HEK293T (cell line): ENCODE results near the gene COQ10B.
A peak's percentile ranks its signal among the peaks of the same experiment; 100 is the strongest.

Experiments
- BHLHE40 ChIP-seq: fragments of 450-650 bp; IDR thresholded peaks from 2 replicates; pipeline ENCODE4 v1.6.1; 2016; ENCODE audit warnings: mild to moderate bottlenecking, moderate library complexity, borderline replicate concordance
- CTBP1 ChIP-seq: fragments of 450-650 bp; IDR thresholded peaks from 2 replicates; pipeline ENCODE4 v1.6.1; 2016; ENCODE audit warnings: borderline replicate concordance
- ELF4 ChIP-seq: fragments of 450-650 bp; IDR thresholded peaks from 2 replicates; pipeline ENCODE4 v1.6.1; 2017; ENCODE audit warnings: antibody characterized with exemption
- FOXA1 ChIP-seq: fragments of 450-650 bp; IDR thresholded peaks from 2 replicates; pipeline ENCODE4 v1.6.1; 2016; ENCODE audit warnings: mild to moderate bottlenecking
- FOXK2 ChIP-seq: fragments of 450-650 bp; IDR thresholded peaks from 2 replicates; pipeline ENCODE4 v1.6.1; 2016; ENCODE audit warnings: mild to moderate bottlenecking
- FOXM1 ChIP-seq: fragments of 450-650 bp; IDR thresholded peaks from 2 replicates; pipeline ENCODE4 v1.6.1; 2017; ENCODE audit warnings: mild to moderate bottlenecking, borderline replicate concordance
- HDGF ChIP-seq: fragments of 450-650 bp; IDR thresholded peaks from 2 replicates; pipeline ENCODE4 v1.6.1; 2017; ENCODE audit warnings: antibody characterized with exemption, borderline replicate concordance
- LEF1 ChIP-seq: fragments of 450-650 bp; IDR thresholded peaks from 2 replicates; pipeline ENCODE4 v1.6.1; 2017; ENCODE audit warnings: mild to moderate bottlenecking, borderline replicate concordance
- NFRKB ChIP-seq: fragments of 450-650 bp; IDR thresholded peaks from 2 replicates; pipeline ENCODE4 v1.6.1; 2016; ENCODE audit warnings: mild to moderate bottlenecking, moderate library complexity
- SP1 ChIP-seq: fragments of 450-650 bp; IDR thresholded peaks from 2 replicates; pipeline ENCODE4 v1.6.1; 2017
- SUZ12 ChIP-seq: fragments of 450-650 bp; IDR thresholded peaks from 2 replicates; pipeline ENCODE4 v1.6.1; 2016; ENCODE audit warnings: mild to moderate bottlenecking
- TARDBP ChIP-seq: fragments of 450-650 bp; IDR thresholded peaks from 2 replicates; pipeline ENCODE4 v1.6.1; 2016
- ZNF384 ChIP-seq: fragments of 450-650 bp; IDR thresholded peaks from 2 replicates; pipeline ENCODE4 v1.6.1; 2016
- TF ChIP-seq, protein P1 (sequence below): fragments of 450-650 bp; IDR thresholded peaks from 2 replicates; pipeline ENCODE4 v1.6.1; 2016

DNA sequence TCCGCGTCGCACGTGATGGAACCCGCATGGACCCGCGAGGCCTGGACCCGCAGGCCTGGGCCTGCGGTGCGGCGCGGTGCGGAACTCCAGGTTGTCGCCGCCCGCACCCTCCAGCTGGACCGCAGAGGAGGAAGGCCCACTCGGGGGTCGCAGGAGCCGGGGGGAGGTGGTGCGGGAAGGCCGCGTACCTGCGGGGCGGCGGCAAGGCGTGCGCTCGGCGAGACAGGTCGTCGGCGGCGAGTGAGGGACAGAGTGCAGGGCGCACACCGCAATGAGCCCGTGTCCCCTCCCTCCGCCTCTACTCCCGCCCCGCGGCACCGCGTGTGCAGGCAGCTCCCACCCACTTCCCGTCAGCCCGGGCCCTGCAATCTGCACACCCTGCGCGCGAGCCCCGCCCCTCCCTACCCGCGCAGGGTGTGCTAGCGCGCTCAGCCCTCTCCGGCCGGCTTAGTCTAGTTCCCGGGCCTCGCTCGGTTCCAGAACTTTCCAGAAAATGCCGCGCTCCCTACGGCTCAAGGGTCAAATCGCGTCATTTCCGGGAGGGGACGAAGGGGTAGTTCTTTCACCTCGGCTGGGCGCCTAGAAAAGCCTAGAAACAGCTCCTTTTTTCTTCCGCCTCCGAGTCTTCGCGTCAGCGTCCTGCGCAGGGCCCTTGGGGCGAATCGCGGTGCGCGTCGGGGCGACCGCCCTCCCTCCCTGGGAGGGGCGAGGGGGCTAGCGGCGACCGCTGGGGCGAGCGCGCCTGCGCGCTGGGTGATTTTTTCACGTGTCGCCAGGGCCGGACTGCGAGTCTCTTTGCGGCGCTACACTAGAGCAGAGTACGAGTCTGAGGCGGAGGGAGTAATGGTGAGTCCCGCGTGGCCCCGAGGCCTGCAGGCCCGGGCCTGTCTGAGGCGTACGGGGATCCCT, 46.5 kb downstream of the COQ10B start, which contains the start of the genes HSPD1 and HSPE1:
- TF ChIP-seq FOXA1 (no peak), LEF1 (peak; percentile 73; the same call in 1 of the 2 replicates), FOXK2 (no peak), TARDBP (peak; percentile 97), BHLHE40 (no peak), SUZ12 (no peak), ZNF384 (no peak), CTBP1 (peak; percentile 79; the same call in 1 of the 2 replicates), FOXM1 (0 out of 2 replicates have a peak, but pooled peaks have one; percentile 1), HDGF (0 out of 2 replicates have a peak, but pooled peaks have one; percentile 65), SP1 (peak; percentile 91), NFRKB (no peak), ELF4 (peak; percentile 77)
- TF ChIP-seq, protein P1, sequence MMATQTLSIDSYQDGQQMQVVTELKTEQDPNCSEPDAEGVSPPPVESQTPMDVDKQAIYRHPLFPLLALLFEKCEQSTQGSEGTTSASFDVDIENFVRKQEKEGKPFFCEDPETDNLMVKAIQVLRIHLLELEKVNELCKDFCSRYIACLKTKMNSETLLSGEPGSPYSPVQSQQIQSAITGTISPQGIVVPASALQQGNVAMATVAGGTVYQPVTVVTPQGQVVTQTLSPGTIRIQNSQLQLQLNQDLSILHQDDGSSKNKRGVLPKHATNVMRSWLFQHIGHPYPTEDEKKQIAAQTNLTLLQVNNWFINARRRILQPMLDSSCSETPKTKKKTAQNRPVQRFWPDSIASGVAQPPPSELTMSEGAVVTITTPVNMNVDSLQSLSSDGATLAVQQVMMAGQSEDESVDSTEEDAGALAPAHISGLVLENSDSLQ = peak; percentile 65
